NCI-H774 (cell line): ENCODE data around the gene DAG1.
A peak's percentile ranks its signal among the peaks of the same experiment; 100 is the strongest.

ENCODE experiments used
- DNase-seq: peaks from one replicate; lab custom pipeline; 2025; lab: John Stamatoyannopoulos, UW

DAG1 gene

GRCh38 chr3:49469936-49470713 is at the start of gene DAG1:
DAG1 (plus strand) TSS chr3:49470267; CDS start chr3:49510535, 40,268 bp downstream.
- peak; percentile 88 for DNase-seq

- DNase-seq, result no peak
These were observed 48.1 kb upstream of the DAG1 start for GRCh38 chr3:49421890-49422378.

- no peak for DNase-seq
These were observed 47.5 kb upstream of the DAG1 start, which contains the start of gene AMT for GRCh38 chr3:49422379-49423248. AMT (minus strand) TSS chr3:49422473; CDS start chr3:49422450, 23 bp downstream.

- DNase-seq, result no peak
These were observed 45.3 kb upstream of the DAG1 start for GRCh38 chr3:49424816-49425215.

- no peak for DNase-seq
These were observed 42.5 kb upstream of the DAG1 start for GRCh38 chr3:49427586-49427985.

- no peak for DNase-seq
These were observed 41.4 kb upstream of the DAG1 start for GRCh38 chr3:49428752-49429080.

- no peak for DNase-seq
These were observed 35.3 kb upstream of the DAG1 start for GRCh38 chr3:49434731-49435130.

GRCh38 chr3:49445391-49445790 is 24.7 kb upstream of the DAG1 start:
- no peak for DNase-seq

- DNase-seq, result no peak
These were observed 16.4 kb upstream of the DAG1 start for GRCh38 chr3:49453621-49454020.

GRCh38 chr3:49454458-49454857 is 15.6 kb upstream of the DAG1 start:
- no peak for DNase-seq

- DNase-seq, result no peak
These were observed 15.0 kb upstream of the DAG1 start for GRCh38 chr3:49454898-49455681.

GRCh38 chr3:49456466-49456865 is 13.6 kb upstream of the DAG1 start:
- DNase-seq, result no peak

GRCh38 chr3:49460188-49460890 is 9.7 kb upstream of the DAG1 start:
- no peak for DNase-seq

GRCh38 chr3:49460956-49461355 is 9.1 kb upstream of the DAG1 start:
- DNase-seq, result no peak

- no peak for DNase-seq
These were observed 8.5 kb upstream of the DAG1 start for GRCh38 chr3:49461443-49462171.

GRCh38 chr3:49462222-49462621 is 7.8 kb upstream of the DAG1 start:
- DNase-seq, result no peak

- DNase-seq, result no peak
These were observed 4.6 kb upstream of the DAG1 start for GRCh38 chr3:49465270-49466034.

- DNase-seq, result no peak
These were observed 4.0 kb upstream of the DAG1 start for GRCh38 chr3:49466085-49466484.

- no peak for DNase-seq
These were observed 781 bp upstream of the DAG1 start for GRCh38 chr3:49469037-49469935.
